H1 (cell line): ENCODE data around the gene GLRX3. TPM values are rescaled to one million over a fixed set of nuclear protein-coding genes. Genes with fewer than 3 reads are reported as not detected.

ENCODE experiments used
- polyA plus RNA-seq, 7 experiments: library from polyadenylated mRNA; depleted of rRNA in 3 of 7; stranded (reverse) in 5 of 7; unstranded in 2 of 7; fragments of >200 nt in 5 of 7; fragments of 200-250 nt in 2 of 7; gene quantifications; 1 replicate in 5 of 7; 2 replicates in 1 of 7; 4 replicates in 1 of 7; pipeline versions ENCODE4 v1.2.1 to v1.2.3, GENCODE V29; 2011 to 2013; ENCODE audit warnings: missing spikeins in 2 of 7, mixed read lengths in 2 of 7
- total RNA-seq: library from RNA; stranded (reverse); fragmentation: NEBNext Ultra II Directional; extraction: Animal tissue kit (Norgen Biotek cat#: 25700); gene quantifications from 2 replicates; pipeline ENCODE4 v1.2.1, GENCODE V29; 2021
- TF ChIP-seq, protein P1 (sequence below): IDR thresholded peaks from 2 replicates; pipeline ENCODE4 v1.6.1; 2012; ENCODE audit warnings: low read length, inconsistent platforms

Gene GLRX3
- total and polyA plus RNA-seq, 2 of the 8 experiments (the other 6 are each of a cell fraction or from before 2014, with no cell fraction given), result 59.9 to 157 TPM

DNA sequence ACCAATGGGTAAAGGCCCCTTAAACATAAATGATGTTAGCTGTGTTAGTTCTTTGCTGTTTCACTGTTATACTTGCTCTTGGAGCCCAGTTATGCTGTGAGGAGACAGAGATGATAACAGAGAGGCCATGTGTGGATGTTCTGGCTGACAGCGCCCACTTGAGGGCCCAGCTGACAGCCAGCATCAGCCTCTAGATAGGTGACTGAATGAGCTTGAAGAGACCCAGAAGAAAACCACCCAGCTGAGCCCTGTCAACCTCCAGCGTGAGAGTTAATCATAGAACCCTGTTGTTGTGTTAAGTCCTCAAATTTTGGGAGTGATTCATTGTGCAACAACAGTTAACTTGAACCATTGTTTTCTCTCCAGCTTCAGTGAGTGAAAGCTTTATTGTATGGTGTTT, 91.7 kb downstream of the GLRX3 start (continued):
- TF ChIP-seq, protein P1, sequence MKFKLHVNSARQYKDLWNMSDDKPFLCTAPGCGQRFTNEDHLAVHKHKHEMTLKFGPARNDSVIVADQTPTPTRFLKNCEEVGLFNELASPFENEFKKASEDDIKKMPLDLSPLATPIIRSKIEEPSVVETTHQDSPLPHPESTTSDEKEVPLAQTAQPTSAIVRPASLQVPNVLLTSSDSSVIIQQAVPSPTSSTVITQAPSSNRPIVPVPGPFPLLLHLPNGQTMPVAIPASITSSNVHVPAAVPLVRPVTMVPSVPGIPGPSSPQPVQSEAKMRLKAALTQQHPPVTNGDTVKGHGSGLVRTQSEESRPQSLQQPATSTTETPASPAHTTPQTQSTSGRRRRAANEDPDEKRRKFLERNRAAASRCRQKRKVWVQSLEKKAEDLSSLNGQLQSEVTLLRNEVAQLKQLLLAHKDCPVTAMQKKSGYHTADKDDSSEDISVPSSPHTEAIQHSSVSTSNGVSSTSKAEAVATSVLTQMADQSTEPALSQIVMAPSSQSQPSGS, result no peak

Other genes with a start within 250 kb of the GLRX3 start
- gene EBF3, start 172.1 kb upstream of the GLRX3 start, total RNA-seq, result 0.26 and 0.38 TPM in 2 replicates
- gene EBF3, start 172.1 kb upstream of the GLRX3 start, polyA plus RNA-seq (2011; rRNA removed), result 0.08 and 0.20 TPM in 2 replicates
- 1.3 and 2.0 TPM in 2 replicates for gene C10orf143, start 25.6 kb upstream of the GLRX3 start, total RNA-seq
- 1.5 and 1.6 TPM in 2 replicates for gene C10orf143, start 25.6 kb upstream of the GLRX3 start, polyA plus RNA-seq (2011; rRNA removed)